ENCODE data around the gene IDH3A. TPM values are rescaled to one million over a fixed set of nuclear protein-coding genes. Genes with fewer than 3 reads are reported as not detected.
A peak's percentile ranks its signal among the peaks of the same experiment; 100 is the strongest.

Gene IDH3A
- total RNA-seq, 2 donors from 2014 or later: 203 to 264 TPM

GRCh38 chr15:78216276-78217104 lies 67.3 kb downstream of the IDH3A start:
- Histone ChIP-seq H3K9me3 (no peaks in the 10 kb centered on the region), H3K4me1 (peaks cover 10% of the 10 kb centered on the region), H3K36me3 (no peaks in the 10 kb centered on the region), H3K9ac (ENCODE audit: low read depth in 2 of 2, low read length in 2 of 2) (peak overlapping the region; percentile 17 to 66), H3K4me3 (no peak overlapping the region), H3K27ac (peak overlapping the region; percentile 53), H3K27me3 (no peaks in the 10 kb centered on the region)
- intact Hi-C loops (cut with DNase I): no loop called here
- TF ChIP-seq CTCF (IDR thresholded peaks at IDR 0.05): no peak
- peak; percentile 95 for DNase-seq

GRCh38 chr15:78220713-78221112 lies 71.6 kb downstream of the IDH3A start:
- no peak overlapping the region for H3K27ac ChIP-seq
- intact Hi-C loops (cut with DNase I): no loop called here

More at GRCh38 chr15:78220713-78221112, 71.6 kb downstream of the IDH3A start:
- no peak overlapping the region for H3K4me3 ChIP-seq
- H3K4me1 ChIP-seq: no peaks in the 10 kb centered on the region
- no peak for DNase-seq
- H3K9me3 ChIP-seq: no peaks in the 10 kb centered on the region
- no peak for TF ChIP-seq CTCF (IDR thresholded peaks at IDR 0.05)
- H3K36me3 ChIP-seq: no peaks in the 10 kb centered on the region
- no peak overlapping the region for H3K9ac ChIP-seq (ENCODE audit: low read depth in 2 of 2, low read length in 2 of 2)
- H3K27me3 ChIP-seq: no peaks in the 10 kb centered on the region

Other genes starting within 250 kb of the IDH3A start
- 10 to 100 TPM; 35.9 to 49.1 TPM for gene TBC1D2B, start 71.7 kb upstream of the IDH3A start, total RNA-seq
- gene SH2D7, start 56.8 kb upstream of the IDH3A start, total RNA-seq: 1 to 10 TPM in 1 of 2 donors, under 1 TPM in 1; 0.58 to 1.6 TPM
- gene CIB2, start 17.9 kb upstream of the IDH3A start, total RNA-seq: 10 to 100 TPM in 1 of 2 donors, 1 to 10 TPM in 1; 6.8 to 14.6 TPM
- under 1 TPM; 0.58 to 0.59 TPM for gene ACSBG1, start 85.2 kb downstream of the IDH3A start, total RNA-seq
- 10 to 100 TPM; 42.6 to 54.5 TPM for gene DNAJA4, start 115.2 kb downstream of the IDH3A start, total RNA-seq
- gene SKIC8, start 150.2 kb downstream of the IDH3A start, total RNA-seq: 10 to 100 TPM; 35.9 to 47.0 TPM
- 1 to 10 TPM; 1.3 to 1.5 TPM for gene CRABP1, start 191.0 kb downstream of the IDH3A start, total RNA-seq

Measured in colonic mucosa (tissue), 4 donors.